Measurements from ENCODE around the gene RAMP1. TPM values are rescaled to one million over a fixed set of nuclear protein-coding genes. Genes with fewer than 3 reads are reported as not detected.
A peak's percentile ranks its signal among the peaks of the same experiment; 100 is the strongest.

RAMP1 gene
- total RNA-seq, 6 experiments from 2014 or later = 10.1 to 75.2 (median 37.5) TPM

DNA sequence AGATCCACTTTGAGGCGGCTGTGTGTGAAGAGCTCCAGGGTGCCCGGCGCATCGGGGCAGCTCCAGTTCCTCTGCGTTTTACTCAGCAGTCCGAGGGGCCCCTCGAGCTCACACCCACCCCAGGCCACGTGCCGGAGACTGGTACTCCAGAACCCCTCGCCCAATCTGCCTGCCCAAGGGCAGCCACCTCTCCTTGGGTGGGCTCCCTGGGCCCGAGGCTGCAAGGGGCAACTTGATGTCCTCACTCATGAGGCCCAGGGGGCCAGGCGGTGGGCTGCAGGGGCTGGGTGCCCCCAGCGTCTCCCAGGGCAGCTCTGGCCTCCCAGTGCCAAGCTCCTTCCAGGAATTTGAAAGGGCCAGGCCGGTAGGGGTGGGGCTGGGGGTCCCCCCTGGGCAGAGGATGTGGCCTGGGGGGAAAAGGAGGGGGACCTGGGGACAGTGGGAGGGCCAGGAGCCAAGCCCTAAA is 16.7 kb downstream of the RAMP1 start:
- DNase-seq (no peak), ATAC-seq (no peak)
- Histone ChIP-seq H3K27me3 (no peaks in the 10 kb centered on the region), H3K9me3 (no peaks in the 10 kb centered on the region), H3K27ac (no peak overlapping the region), H3K4me3 (no peak overlapping the region), H3K4me1 (no peaks in the 10 kb centered on the region), H3K36me3 (no peaks in the 10 kb centered on the region)
- WGBS (ENCODE audit: insufficient coverage, low coverage, low lambda C conversion rate, missing lambda C conversion rate) = 85% methylated on average over 7 of the region's 14 CpGs
- TF ChIP-seq POLR2A (IDR thresholded peaks at IDR 0.05) = no peak
- TF ChIP-seq, protein P1, sequence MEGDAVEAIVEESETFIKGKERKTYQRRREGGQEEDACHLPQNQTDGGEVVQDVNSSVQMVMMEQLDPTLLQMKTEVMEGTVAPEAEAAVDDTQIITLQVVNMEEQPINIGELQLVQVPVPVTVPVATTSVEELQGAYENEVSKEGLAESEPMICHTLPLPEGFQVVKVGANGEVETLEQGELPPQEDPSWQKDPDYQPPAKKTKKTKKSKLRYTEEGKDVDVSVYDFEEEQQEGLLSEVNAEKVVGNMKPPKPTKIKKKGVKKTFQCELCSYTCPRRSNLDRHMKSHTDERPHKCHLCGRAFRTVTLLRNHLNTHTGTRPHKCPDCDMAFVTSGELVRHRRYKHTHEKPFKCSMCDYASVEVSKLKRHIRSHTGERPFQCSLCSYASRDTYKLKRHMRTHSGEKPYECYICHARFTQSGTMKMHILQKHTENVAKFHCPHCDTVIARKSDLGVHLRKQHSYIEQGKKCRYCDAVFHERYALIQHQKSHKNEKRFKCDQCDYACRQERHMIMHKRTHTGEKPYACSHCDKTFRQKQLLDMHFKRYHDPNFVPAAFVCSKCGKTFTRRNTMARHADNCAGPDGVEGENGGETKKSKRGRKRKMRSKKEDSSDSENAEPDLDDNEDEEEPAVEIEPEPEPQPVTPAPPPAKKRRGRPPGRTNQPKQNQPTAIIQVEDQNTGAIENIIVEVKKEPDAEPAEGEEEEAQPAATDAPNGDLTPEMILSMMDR (IDR thresholded peaks at IDR 0.05) = no peak
- intact Hi-C loops (cut with DNase I) = no loop called here

DNA sequence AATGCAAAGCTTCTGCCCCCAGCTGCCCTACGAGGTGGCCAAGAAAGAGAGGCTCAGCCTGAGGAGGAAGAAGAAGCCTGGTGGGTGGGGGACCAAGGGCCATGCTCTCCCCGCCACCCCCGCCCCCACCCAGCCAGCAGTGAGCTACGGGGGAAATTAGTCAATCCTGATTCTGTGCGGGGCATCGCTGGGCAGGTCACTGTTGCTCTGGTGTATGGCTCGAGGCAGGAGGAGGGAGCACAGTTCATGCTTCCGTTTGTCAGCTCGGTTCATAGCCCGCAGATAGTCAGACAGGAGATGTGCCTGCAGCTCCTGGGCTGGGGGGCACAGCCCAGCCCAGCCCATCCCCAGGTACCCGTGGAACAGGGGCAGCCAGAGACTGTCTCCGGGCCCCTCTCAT is 17.1 kb downstream of the RAMP1 start:
- Histone ChIP-seq H3K4me1 (no peaks in the 10 kb centered on the region), H3K9me3 (no peaks in the 10 kb centered on the region), H3K36me3 (no peaks in the 10 kb centered on the region), H3K27me3 (no peaks in the 10 kb centered on the region), H3K4me3 (no peak overlapping the region), H3K27ac (no peak overlapping the region)
- ATAC-seq (no peak), DNase-seq (no peak)
- intact Hi-C loops (cut with DNase I) = no loop called here
- 60% methylated on average over 1 of the region's 12 CpGs for WGBS (ENCODE audit: insufficient coverage, low coverage, low lambda C conversion rate, missing lambda C conversion rate)
- no peak for TF ChIP-seq POLR2A (IDR thresholded peaks at IDR 0.05)
- TF ChIP-seq, protein P1 (IDR thresholded peaks at IDR 0.05) = no peak

DNA sequence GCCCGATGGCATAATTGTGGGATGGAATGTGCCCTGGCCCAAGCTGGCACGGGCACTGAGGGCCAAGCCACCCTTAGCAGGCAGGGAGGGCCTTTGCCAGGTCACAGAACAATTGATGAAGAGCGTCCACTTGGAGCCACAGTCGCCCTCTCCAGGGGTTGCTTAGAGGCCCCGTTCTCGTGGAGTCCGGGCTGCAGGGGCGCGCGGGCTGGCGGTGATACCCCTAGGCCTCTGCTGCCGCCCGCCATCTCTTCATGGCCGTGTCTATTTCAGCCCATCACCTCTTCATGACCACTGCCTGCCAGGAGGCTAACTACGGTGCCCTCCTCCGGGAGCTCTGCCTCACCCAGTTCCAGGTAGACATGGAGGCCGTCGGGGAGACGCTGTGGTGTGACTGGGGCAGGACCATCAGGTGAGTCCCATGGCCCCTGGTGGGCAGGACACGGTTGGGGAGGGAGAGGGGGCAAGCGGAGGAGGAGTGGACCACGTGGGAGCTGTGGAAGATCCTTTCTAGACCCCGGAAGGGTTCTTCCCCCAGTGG is 17.6 kb downstream of the RAMP1 start:
- intact Hi-C loops (cut with DNase I) = no loop called here
- TF ChIP-seq POLR2A (IDR thresholded peaks at IDR 0.05) = no peak
- TF ChIP-seq, protein P1 (IDR thresholded peaks at IDR 0.05) = no peak
- H3K27ac ChIP-seq = no peak overlapping the region
- ATAC-seq = no peak
- H3K36me3 ChIP-seq = no peaks in the 10 kb centered on the region
- no peaks in the 10 kb centered on the region for H3K9me3 ChIP-seq
- no peak overlapping the region for H3K4me3 ChIP-seq
- peak in 1 of 3 donors; percentile 23 for DNase-seq
- 92% methylated on average over 10 of the region's 23 CpGs for WGBS (ENCODE audit: insufficient coverage, low coverage, low lambda C conversion rate, missing lambda C conversion rate)
- no peaks in the 10 kb centered on the region for H3K27me3 ChIP-seq
- no peaks in the 10 kb centered on the region for H3K4me1 ChIP-seq

DNA sequence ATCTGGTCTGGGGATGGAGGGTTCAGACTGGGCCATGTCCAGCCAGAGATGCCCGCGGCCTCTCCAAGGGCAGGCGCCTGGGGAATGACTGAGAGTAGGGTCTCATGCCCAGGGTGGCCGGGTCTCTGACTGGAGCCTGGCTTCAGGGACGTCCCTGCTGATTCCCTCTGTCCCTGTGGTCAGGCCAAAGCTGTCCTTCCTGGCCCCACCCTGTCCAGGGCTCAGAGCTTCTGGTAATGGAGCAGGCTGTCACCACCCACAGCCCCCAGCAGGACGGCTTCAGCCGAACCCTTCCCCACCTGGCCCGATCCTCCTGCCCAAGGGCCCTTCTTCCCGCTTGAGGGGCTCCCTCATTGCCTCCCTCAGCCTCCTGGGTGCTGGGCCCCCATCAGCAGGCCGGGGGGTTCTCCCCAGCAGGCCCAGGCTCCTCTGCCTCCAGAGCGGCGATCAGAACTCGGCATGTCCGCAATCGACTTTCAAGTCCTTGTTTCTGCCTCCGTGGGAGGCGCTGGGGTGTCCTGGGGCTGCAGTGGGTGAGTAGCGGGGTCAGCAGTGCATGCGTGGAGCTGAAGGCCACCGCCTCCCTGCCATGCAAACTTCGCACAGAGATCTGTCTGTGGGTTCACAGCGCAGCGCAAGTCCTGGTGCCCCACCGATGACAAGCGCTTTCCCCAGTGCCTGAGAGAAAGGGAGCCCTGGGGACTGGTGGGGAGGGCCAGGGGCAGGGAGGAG is 18.3 kb downstream of the RAMP1 start:
- Histone ChIP-seq H3K9me3 (no peaks in the 10 kb centered on the region), H3K4me1 (no peaks in the 10 kb centered on the region), H3K4me3 (no peak overlapping the region), H3K27me3 (no peaks in the 10 kb centered on the region), H3K36me3 (no peaks in the 10 kb centered on the region), H3K27ac (no peak overlapping the region)
- ATAC-seq = no peak
- DNase-seq = peak in 1 of 3 donors; percentile 34
- WGBS (ENCODE audit: insufficient coverage, low coverage, low lambda C conversion rate, missing lambda C conversion rate) = 80% methylated on average over 3 of the region's 25 CpGs
- intact Hi-C loops (cut with DNase I) = no loop called here
- TF ChIP-seq, protein P1 (IDR thresholded peaks at IDR 0.05) = no peak
- no peak for TF ChIP-seq POLR2A (IDR thresholded peaks at IDR 0.05)

Data from right lobe of liver (tissue), 6 donors.